Left colon (tissue), 2 donors: ENCODE measurements around the gene ITIH6. TPM values are rescaled to one million over a fixed set of nuclear protein-coding genes. Genes with fewer than 3 reads are reported as not detected.
"Not testable (repeated sequence)": the region's sequence is repeated elsewhere in the genome, so short reads cannot be mapped to it uniquely, and the experiment has no call there.

Source experiments
- ATAC-seq: fragments of 200-7000 bp; cut with Tn5 transposase; one replicate; pipeline ENCODE4 v1.9.1; 2020; ENCODE audit warnings: mild to moderate bottlenecking, moderate library complexity
- DNase-seq, 2 donors: peaks; one replicate each; pipeline ENCODE4 v3.0.0-alpha.2; 2020
- intact Hi-C, 2 donors: fragments of 100-400 bp; cut with DNase I in 1 of 2; cut with micrococcal nuclease in 1 of 2; formaldehyde crosslinking; loops; one replicate each; pipeline versions ENCODE4 v1.11.2 to v1.14.0; 2022; cut with DNase I, micrococcal nuclease
- total RNA-seq, 2 donors: library from RNA; stranded (reverse); fragmentation: NEBNext Ultra II Directional; extraction: Animal tissue kit (Norgen Biotek cat#: 25700); gene quantifications; one replicate each; pipeline ENCODE4 v1.2.1, GENCODE V29; 2021
- donor health status: DM: no; HTN: no; CAD: no.
- donor health status: DM: yes; HTN: yes; CAD: no.

The ITIH6 gene
- total RNA-seq, 2 donors from 2014 or later: not detected

DNA sequence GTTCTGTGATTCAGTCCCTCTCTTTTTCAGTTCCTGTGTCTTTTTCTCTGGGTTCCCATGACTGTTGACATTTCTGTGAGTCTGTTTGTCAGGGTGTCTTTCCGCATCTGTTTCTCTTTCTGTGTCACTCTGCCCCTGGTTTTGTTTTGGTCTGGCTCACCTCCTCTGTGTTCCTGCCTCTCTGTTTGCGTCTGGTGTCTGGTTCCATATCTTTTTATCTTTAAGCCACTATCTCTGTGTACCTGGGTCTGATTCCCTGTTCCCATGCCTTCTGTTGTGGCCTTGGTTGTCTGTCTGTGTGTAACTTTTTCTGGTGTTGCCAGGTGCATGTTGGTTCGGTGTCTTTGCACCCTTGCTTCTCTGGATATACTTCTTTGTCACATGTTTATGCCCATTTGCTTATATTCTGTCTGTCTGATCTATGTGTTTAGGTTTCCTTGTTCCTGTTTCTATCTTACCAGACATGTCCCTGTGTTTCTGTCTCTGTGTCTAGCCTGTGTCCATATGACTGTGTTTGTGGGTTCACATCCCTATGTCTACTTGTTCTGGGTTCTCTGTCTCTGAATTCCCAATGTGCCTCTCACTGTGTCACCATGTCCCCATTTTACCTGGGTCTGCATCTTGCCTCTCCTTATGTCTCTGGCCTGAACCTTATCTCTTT, 50.2 kb downstream of the ITIH6 start:
- ATAC-seq (no peak), DNase-seq (no peak)
- intact Hi-C loops: no loop called here

DNA sequence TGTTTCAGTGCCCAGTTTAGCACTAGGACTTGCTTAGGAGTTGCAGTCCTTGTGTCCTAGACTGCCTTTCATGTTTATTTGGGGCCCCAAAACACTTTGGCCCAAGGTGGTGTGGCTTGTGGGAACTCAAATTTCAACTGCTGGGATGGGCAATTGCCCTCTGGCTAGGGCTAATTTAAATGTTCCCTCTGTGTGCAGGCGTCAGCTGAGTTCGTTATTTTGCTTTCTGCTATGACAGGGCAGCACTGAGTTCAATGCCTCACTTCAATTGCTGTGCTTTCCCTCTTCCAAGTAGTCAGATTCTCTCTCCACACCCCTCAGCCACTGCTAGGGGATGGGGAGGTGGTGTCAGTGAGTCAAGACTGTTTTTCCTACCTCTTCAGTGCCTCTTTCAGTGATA, 51.1 kb downstream of the ITIH6 start:
- intact Hi-C loops: no loop called here
- ATAC-seq: no peak
- no peak for DNase-seq

DNA sequence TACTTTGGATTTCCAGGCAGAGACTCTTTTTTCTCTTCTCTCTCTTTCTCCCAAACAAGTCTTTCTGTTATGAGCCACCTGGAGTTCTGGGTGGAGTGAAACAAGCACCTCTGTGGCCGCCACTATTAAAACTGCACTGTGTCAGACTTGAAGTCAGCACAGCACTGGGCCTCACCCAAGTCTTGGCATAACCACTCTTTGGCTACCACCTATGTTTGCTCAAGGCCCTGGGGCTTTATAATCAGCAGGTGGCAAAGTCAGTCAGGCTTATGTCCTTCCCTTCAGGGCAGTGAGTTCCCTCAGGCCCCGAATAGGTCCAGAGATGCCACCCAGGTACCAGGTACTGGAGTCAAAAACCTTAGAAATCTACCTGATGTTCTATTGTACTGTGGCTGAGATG, 52.4 kb downstream of the ITIH6 start:
- DNase-seq: no peak
- ATAC-seq: no peak
- intact Hi-C loops: no loop called here

DNA sequence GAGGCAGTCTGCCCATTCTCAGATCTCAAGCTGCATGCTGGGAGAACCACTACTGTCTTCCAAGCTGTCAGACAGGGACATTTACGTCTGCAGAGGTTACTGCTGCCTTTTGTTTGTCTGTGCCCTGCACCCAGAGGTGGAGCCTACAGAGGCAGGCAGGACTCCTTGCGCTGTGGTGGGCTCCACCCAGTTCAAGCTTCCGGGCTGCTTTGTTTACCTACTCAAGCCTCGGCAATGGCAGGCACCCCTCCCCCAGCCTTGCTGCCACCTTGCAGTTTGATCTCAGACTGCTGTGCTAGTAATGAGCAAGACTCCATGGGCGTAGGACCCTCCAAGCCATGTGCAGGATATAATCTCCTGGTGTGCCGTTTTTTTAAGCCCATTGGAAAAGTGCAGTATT, 59.5 kb downstream of the ITIH6 start:
- ATAC-seq, intact Hi-C loops, DNase-seq: not testable (repeated sequence)

DNA sequence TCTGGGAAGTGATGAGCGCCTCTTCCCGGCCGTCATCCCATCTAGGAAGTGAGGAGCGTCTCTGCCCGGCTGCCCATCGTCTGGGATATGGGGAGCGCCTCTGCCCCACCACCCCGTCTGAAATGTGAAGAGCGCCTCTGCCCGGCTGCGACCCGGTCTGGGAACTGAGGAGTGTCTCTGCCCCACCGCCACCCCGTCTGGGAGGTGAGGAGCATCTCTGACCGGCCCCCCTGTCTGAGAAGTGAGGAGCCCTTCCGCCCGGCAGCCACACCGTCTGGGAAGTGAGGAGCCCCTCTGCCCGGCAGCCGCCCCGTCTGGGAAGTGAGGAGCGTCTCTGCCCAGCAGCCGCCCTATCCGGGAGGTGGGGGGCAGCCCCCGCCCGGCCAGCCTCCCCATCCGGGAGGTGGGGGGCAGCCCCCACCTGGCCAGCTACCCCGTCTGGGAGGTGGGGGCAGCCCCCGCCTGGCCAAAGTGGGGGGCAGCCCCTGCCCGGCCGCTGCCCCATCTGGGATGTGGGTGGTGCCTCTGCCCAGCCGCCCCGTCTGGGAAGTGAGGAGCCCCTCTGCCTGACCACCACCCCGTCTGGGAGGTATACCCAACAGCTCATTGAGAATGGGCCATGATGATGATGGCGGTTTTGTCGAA, 61.6 kb downstream of the ITIH6 start:
- ATAC-seq, intact Hi-C loops, DNase-seq: not testable (repeated sequence)

DNA sequence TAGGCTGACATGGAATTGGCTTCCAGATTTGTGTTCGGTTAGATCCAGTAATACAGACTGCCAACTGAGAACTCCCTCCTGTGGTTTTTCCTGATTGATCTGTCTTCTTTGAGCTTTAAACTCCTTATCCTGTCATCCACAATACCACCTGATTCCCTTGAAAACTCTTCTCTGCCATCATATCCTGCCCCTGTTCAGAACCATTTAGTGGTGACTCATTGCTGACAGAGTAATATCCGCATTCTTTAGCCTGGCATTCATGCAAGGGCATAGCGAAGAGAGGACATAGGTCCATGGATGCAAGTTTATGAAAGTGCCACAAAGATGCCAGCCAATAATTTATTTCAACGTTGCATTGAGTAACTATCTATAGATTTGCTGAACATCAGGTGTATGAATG, 76.6 kb downstream of the ITIH6 start:
- intact Hi-C loops: no loop called here
- ATAC-seq: no peak

DNA sequence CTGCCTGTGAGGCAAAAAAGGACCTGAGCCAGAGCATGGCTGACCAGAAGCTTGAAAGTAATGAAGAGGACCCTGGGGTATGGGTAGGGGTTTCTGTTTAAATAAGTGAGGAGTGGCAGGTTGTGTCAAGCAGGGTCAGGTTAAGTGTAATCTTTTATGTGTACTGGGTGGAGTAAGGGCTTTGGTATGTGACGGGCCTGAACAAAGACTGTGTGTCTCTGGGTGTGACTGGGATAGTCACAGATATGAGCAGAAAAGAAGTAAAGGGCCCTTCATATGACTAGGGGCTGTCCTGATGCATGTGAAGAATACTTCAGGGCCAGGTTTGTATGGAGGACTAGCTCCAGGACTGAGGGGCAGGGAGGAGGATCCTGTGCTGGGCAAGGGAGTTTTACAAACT, 82.4 kb downstream of the ITIH6 start:
- DNase-seq: no peak
- ATAC-seq: no peak
- intact Hi-C loops: no loop called here

More for the DNA sequence above, 76.6 kb downstream of the ITIH6 start:
- no peak for DNase-seq

DNA sequence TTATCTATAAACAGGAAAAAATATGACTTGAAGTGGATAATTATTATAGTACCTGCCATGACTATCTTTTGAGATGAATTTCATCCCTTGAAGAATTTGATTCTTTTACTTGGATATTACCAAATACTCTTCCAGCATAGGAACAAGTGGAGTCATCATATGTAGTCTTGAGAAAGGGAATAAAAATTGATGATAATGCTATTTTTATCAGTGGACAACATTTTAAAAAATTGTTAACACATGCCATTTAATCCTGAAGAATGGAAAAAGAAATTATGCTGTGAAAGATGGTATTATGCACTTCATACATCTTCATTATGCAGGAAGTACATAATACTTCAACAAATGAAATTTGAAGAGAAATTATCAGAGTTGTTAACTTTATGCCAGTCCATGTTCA, 83.6 kb downstream of the ITIH6 start:
- ATAC-seq: no peak

DNA sequence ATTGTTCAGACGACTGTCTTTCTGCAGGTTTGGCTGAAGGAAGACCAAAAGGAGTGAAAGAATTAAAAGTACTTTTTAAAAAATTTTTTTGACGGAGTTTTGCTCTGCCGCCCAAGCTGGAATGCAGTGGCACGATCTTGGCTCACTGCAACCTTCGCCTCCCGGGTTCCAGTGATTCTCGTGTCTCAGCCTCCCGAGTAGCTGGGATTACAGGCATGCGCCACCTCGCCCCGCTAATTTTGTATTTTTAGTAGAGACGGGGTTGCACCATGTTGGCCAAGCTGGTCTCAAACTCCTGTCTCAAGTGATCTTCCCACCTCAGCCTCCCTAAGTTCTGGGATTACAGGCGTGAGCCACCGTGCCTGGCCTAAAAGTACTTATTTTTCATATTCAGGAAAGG, 86.3 kb downstream of the ITIH6 start:
- DNase-seq (no peak), ATAC-seq (no peak)
- intact Hi-C loops: no loop called here

More for the DNA sequence above, 83.6 kb downstream of the ITIH6 start:
- DNase-seq: no peak
- intact Hi-C loops: no loop called here

DNA sequence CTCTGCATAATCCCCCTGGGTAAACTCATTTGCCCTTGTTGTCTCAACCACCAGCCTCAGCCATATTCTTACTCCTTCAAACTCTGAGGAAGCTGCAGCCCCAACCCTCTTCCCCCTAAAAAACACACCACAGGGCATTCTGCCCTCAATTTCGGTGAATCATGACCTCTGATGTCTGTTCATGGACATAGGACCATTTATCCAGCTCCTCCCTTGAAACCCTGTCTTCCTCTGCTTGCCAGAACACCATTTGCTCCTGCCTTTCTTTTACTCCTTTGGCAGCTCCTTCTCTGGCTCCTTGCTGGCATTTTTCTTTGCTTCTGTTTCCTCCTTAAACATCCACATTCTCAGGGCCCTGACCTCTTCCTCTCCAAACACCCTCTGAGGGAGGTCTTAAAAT, 87.1 kb downstream of the ITIH6 start:
- ATAC-seq (no peak), DNase-seq (no peak)
- intact Hi-C loops: no loop called here

DNA sequence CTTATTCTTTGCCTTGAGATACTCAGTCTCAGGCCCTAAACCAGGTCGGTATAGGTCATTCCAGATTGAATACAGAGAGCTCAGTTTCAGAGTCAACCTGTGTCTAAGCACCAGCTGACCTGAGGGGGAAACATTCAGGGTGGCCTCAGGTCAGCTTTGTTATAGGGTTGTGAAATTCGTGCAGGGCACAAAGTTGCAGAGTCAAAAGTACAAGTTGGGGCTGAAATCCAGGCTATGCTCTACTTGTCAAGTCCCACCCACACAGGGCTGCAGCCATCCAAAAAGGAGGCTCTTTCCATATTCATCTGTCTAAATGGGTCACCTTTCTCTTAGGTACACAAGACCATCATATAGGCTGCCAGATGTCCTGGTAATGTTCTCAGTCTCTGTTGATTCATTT, 89.7 kb downstream of the ITIH6 start:
- ATAC-seq (no peak), DNase-seq (no peak)
- intact Hi-C loops: no loop called here

Other genes with a start within 250 kb of the ITIH6 start
- gene MAGED2, start 9.5 kb upstream of the ITIH6 start, total RNA-seq: 10 to 100 TPM; 79.8 to 80.1 TPM
- gene TRO, start 122.6 kb upstream of the ITIH6 start, total RNA-seq: 1 to 10 TPM; 1.5 to 2.1 TPM
- gene PFKFB1, start 195.9 kb upstream of the ITIH6 start, total RNA-seq: under 1 TPM; 0.31 to 0.34 TPM
- 10 to 100 TPM; 20.8 to 22.1 TPM for gene APEX2, start 202.1 kb upstream of the ITIH6 start, total RNA-seq
- gene ALAS2, start 232.7 kb upstream of the ITIH6 start, total RNA-seq: not detected